Measurements from ENCODE around the gene ZSCAN20. TPM values are rescaled to one million over a fixed set of nuclear protein-coding genes. Genes with fewer than 3 reads are reported as not detected.
A peak's percentile ranks its signal among the peaks of the same experiment; 100 is the strongest.

Gene ZSCAN20
- total and polyA plus RNA-seq, 9 of the 15 experiments (the other 6 are each of a cell fraction or from before 2014, with no cell fraction given), result 0.36 to 3.3 (median 2.0) TPM

GRCh38 chr1:33472269-33472980, at the start of gene ZSCAN20 (continued):
- TF ChIP-seq SMAD3 (CRISPR knock-in tag; conservative IDR thresholded peaks at IDR 0.05) (no peak), TAF7 (tag; IDR thresholded peaks at IDR 0.05) (peak; percentile 57; the same call in 1 of the 2 replicates), ZNF143 (CRISPR knock-in tag; IDR thresholded peaks at IDR 0.05) (peak; percentile 88), MED1 (CRISPR knock-in tag; IDR thresholded peaks at IDR 0.05; ENCODE audit: borderline replicate concordance) (no peak), BMI1 (IDR thresholded peaks at IDR 0.05; ENCODE audit: low read length) (no peak), E2F3 (CRISPR knock-in tag; IDR thresholded peaks at IDR 0.05) (no peak), NCOA6 (IDR thresholded peaks at IDR 0.05) (no peak), ZC3H11A (IDR thresholded peaks at IDR 0.05; ENCODE audit: low read depth, low read length) (no peak), ARID1B (IDR thresholded peaks at IDR 0.05) (peak; percentile 35), THAP7 (CRISPR knock-in tag; IDR thresholded peaks at IDR 0.05) (no peak), TAF15 (IDR thresholded peaks at IDR 0.05; ENCODE audit: low read depth, low read length) (no peak), NFE2 (IDR thresholded peaks at IDR 0.05; ENCODE audit: low read depth) (no peak), SNAPC5 (CRISPR knock-in tag; IDR thresholded peaks at IDR 0.05) (no peak), ZNF511 (CRISPR knock-in tag; IDR thresholded peaks at IDR 0.05) (no peak), PTTG1 (tag; IDR thresholded peaks at IDR 0.05; ENCODE audit: low read depth) (no peak), NCOR1 (IDR thresholded peaks at IDR 0.05) (no peak), SMARCA4 (IDR thresholded peaks at IDR 0.05) (no peak), ZNF184 (CRISPR knock-in tag; IDR thresholded peaks at IDR 0.05) (no peak), DPF2 (IDR thresholded peaks at IDR 0.05) (no peak), ZBTB49 (CRISPR knock-in tag; IDR thresholded peaks at IDR 0.05; ENCODE audit: borderline replicate concordance) (no peak), PBX2 (CRISPR knock-in tag; IDR thresholded peaks at IDR 0.05; ENCODE audit: low read depth) (no peak), PBX2 (tag; conservative IDR thresholded peaks at IDR 0.05; ENCODE audit: low read depth) (peak; percentile 99), ZNF277 (CRISPR knock-in tag; IDR thresholded peaks at IDR 0.05; ENCODE audit: borderline replicate concordance) (no peak)

Data from K562 (cell line).